Uterus (tissue), 2 donors: ENCODE data around the gene GOLGA8H.
"Not testable (repeated sequence)": the region's sequence is repeated elsewhere in the genome, so short reads cannot be mapped to it uniquely, and the experiment has no call there.

Source experiments
- POLR2A ChIP-seq, 2 donors: fragments of 450-650 bp; IDR thresholded peaks; one replicate each; pipeline ENCODE4 v1.6.1; 2016; ENCODE audit warnings: antibody characterized with exemption in 2 of 2, mild to moderate bottlenecking in 1 of 2, moderate library complexity in 1 of 2
- TF ChIP-seq, protein P1 (sequence below), 4 experiments: fragments of 200-600 bp in 2 of 4; fragments of 450-650 bp in 2 of 4; sonication (generic) in 2 of 4; IDR thresholded peaks; one replicate each; pipeline ENCODE4 v1.5.1; 2016 to 2019; ENCODE audit warnings: antibody characterized with exemption in 4 of 4, mild to moderate bottlenecking in 2 of 4, moderate library complexity in 1 of 4

DNA sequence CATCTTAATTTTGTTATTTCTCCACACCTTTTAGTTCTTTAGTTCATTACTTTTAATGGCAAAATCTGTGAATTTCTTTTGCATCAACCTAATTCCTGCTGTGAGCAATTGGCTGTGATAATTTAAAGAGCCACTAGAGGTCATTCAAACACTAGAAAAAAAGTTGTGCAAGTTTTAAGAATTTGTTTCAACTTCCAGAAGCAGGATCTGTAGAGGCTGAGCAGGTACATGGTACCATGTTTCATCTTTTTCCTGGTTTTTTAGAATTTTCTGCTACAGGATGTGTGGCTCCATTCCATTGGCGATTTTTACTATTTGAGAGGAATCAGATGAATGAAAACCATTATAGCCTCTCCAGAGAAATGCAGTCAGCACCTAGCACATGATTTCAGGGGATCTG lies 57.3 kb downstream of the GOLGA8H start:
- not testable (repeated sequence) for TF ChIP-seq POLR2A (IDR thresholded peaks at IDR 0.05)
- TF ChIP-seq, protein P1, sequence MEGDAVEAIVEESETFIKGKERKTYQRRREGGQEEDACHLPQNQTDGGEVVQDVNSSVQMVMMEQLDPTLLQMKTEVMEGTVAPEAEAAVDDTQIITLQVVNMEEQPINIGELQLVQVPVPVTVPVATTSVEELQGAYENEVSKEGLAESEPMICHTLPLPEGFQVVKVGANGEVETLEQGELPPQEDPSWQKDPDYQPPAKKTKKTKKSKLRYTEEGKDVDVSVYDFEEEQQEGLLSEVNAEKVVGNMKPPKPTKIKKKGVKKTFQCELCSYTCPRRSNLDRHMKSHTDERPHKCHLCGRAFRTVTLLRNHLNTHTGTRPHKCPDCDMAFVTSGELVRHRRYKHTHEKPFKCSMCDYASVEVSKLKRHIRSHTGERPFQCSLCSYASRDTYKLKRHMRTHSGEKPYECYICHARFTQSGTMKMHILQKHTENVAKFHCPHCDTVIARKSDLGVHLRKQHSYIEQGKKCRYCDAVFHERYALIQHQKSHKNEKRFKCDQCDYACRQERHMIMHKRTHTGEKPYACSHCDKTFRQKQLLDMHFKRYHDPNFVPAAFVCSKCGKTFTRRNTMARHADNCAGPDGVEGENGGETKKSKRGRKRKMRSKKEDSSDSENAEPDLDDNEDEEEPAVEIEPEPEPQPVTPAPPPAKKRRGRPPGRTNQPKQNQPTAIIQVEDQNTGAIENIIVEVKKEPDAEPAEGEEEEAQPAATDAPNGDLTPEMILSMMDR (IDR thresholded peaks at IDR 0.05) = peak; percentile 14 to 45 (median 32)
